Bronchial epithelial cell (primary cell): Measurements from ENCODE around the gene CLDN18. TPM values are rescaled to one million over a fixed set of nuclear protein-coding genes. Genes with fewer than 3 reads are reported as not detected.

Experiments
- DNase-seq: peaks from one replicate; pipeline ENCODE4 v3.0.0-alpha.2; 2010; ENCODE audit warnings: low read depth
- FAIRE-seq: peaks from 2 replicates; lab custom pipeline; 2011; peaks lifted over from hg19 to GRCh38; lab: Jason Lieb, UNC
- H3K27me3 ChIP-seq: 2 replicates; pipeline ENCODE4 v1.5.1; 2011; ENCODE audit warnings: low read length; ENCODE audit not compliant: control insufficient read depth, insufficient read depth
- H3K36me3 ChIP-seq: 2 replicates; pipeline ENCODE4 v1.5.1; 2011; ENCODE audit warnings: low read length; ENCODE audit not compliant: control insufficient read depth, insufficient read depth
- H3K4me3 ChIP-seq: 2 replicates; pipeline ENCODE4 v1.5.1; 2011; ENCODE audit warnings: mild to moderate bottlenecking, low read depth, low read length, control low read depth
- CTCF ChIP-seq: IDR thresholded peaks from 2 replicates; pipeline ENCODE4 v1.5.1; 2011; ENCODE audit warnings: mild to moderate bottlenecking, moderate library complexity, low read length, control low read depth, inconsistent platforms; ENCODE audit not compliant: insufficient read depth, severe bottlenecking
- total RNA-seq: library from RNA; depleted of rRNA; stranded (reverse); fragments of >200 nt; gene quantifications from 2 replicates; pipeline ENCODE4 v1.2.1, GENCODE V29; 2014

Gene CLDN18
- total RNA-seq, 1 donor from 2014 or later = not detected

GRCh38 chr3:137998121-137999042 lies 11.6 kb upstream of the CLDN18 start:
- Histone ChIP-seq H3K36me3 (no peaks in the 10 kb centered on the region), H3K4me3 (no peak overlapping the region), H3K27me3 (no peaks in the 10 kb centered on the region)
- no peak for TF ChIP-seq CTCF
- FAIRE-seq (no peak), DNase-seq (peak; percentile 52)

- no peaks in the 10 kb centered on the region for H3K27me3 ChIP-seq
- no peak for FAIRE-seq
- no peak for DNase-seq
- no peak overlapping the region for H3K4me3 ChIP-seq
- no peaks in the 10 kb centered on the region for H3K36me3 ChIP-seq
- no peak for TF ChIP-seq CTCF
Observed at GRCh38 chr3:138003069-138003468, 6.9 kb upstream of the CLDN18 start.

GRCh38 chr3:138005627-138006026 lies 4.3 kb upstream of the CLDN18 start:
- no peaks in the 10 kb centered on the region for H3K27me3 ChIP-seq
- no peak for TF ChIP-seq CTCF
- no peaks in the 10 kb centered on the region for H3K36me3 ChIP-seq
- no peak for DNase-seq
- no peak for FAIRE-seq
- H3K4me3 ChIP-seq = no peak overlapping the region

- no peak for TF ChIP-seq CTCF
- DNase-seq (no peak), FAIRE-seq (no peak)
- H3K4me3 ChIP-seq = no peak overlapping the region
- H3K27me3 ChIP-seq = no peaks in the 10 kb centered on the region
- no peaks in the 10 kb centered on the region for H3K36me3 ChIP-seq
Observed at GRCh38 chr3:138007898-138008297, 2.1 kb upstream of the CLDN18 start.

- FAIRE-seq (no peak), DNase-seq (no peak)
- no peaks in the 10 kb centered on the region for H3K36me3 ChIP-seq
- no peak for TF ChIP-seq CTCF
- H3K27me3 ChIP-seq = no peaks in the 10 kb centered on the region
- no peak overlapping the region for H3K4me3 ChIP-seq
Observed at GRCh38 chr3:138010273-138010590, 267 bp downstream of the CLDN18 start.
